ENCODE data around the gene PAPSS2.
"Not testable (repeated sequence)": the region's sequence is repeated elsewhere in the genome, so short reads cannot be mapped to it uniquely, and the experiment has no call there.

PAPSS2 gene

GRCh38 chr10:87706731-87707130 is 47.1 kb downstream of the PAPSS2 start:
- no peak for DNase-seq (ENCODE audit: low read depth)

GRCh38 chr10:87707254-87707653 is 47.6 kb downstream of the PAPSS2 start:
- DNase-seq (ENCODE audit: low read depth), result no peak

- no peak for DNase-seq (ENCODE audit: low read depth)
These were observed 53.4 kb downstream of the PAPSS2 start for GRCh38 chr10:87712913-87713616.

GRCh38 chr10:87713707-87714106 is 54.0 kb downstream of the PAPSS2 start:
- DNase-seq (ENCODE audit: low read depth), result no peak

GRCh38 chr10:87715552-87716347 is 56.1 kb downstream of the PAPSS2 start:
- DNase-seq (ENCODE audit: low read depth), result no peak

GRCh38 chr10:87716348-87716670 is 56.6 kb downstream of the PAPSS2 start:
- no peak for DNase-seq (ENCODE audit: low read depth)

GRCh38 chr10:87720665-87721064 is 61.0 kb downstream of the PAPSS2 start:
- no peak for DNase-seq (ENCODE audit: low read depth)

- no peak for DNase-seq (ENCODE audit: low read depth)
These were observed 62.1 kb downstream of the PAPSS2 start for GRCh38 chr10:87721781-87722180.

- no peak for DNase-seq (ENCODE audit: low read depth)
These were observed 63.0 kb downstream of the PAPSS2 start for GRCh38 chr10:87722716-87723115.

- no peak for DNase-seq (ENCODE audit: low read depth)
These were observed 63.8 kb downstream of the PAPSS2 start for GRCh38 chr10:87723500-87723899.

- DNase-seq (ENCODE audit: low read depth), result no peak
These were observed 65.1 kb downstream of the PAPSS2 start for GRCh38 chr10:87724789-87725188.

GRCh38 chr10:87729940-87730339 is 70.3 kb downstream of the PAPSS2 start:
- no peak for DNase-seq (ENCODE audit: low read depth)

GRCh38 chr10:87733081-87733480 is 73.4 kb downstream of the PAPSS2 start:
- no peak for DNase-seq (ENCODE audit: low read depth)

GRCh38 chr10:87734987-87735827 is 75.5 kb downstream of the PAPSS2 start:
- DNase-seq (ENCODE audit: low read depth), result no peak

GRCh38 chr10:87738253-87738652 is 78.6 kb downstream of the PAPSS2 start:
- not testable (repeated sequence) for DNase-seq (ENCODE audit: low read depth)

GRCh38 chr10:87739703-87740102 is 80.0 kb downstream of the PAPSS2 start:
- DNase-seq (ENCODE audit: low read depth), result no peak

- DNase-seq (ENCODE audit: low read depth), result no peak
These were observed 80.6 kb downstream of the PAPSS2 start for GRCh38 chr10:87740254-87740655.

- not testable (repeated sequence) for DNase-seq (ENCODE audit: low read depth)
These were observed 83.4 kb downstream of the PAPSS2 start for GRCh38 chr10:87742992-87743610.

GRCh38 chr10:87744606-87745005 is 84.9 kb downstream of the PAPSS2 start:
- no peak for DNase-seq (ENCODE audit: low read depth)

GRCh38 chr10:87746911-87747310 is 87.2 kb downstream of the PAPSS2 start:
- no peak for DNase-seq (ENCODE audit: low read depth)

GRCh38 chr10:87748244-87748643 is 88.6 kb downstream of the PAPSS2 start:
- not testable (repeated sequence) for DNase-seq (ENCODE audit: low read depth)

GRCh38 chr10:87750001-87750671 is 90.5 kb downstream of the PAPSS2 start:
- DNase-seq (ENCODE audit: low read depth), result no peak

Data from non-pigmented ciliary epithelial cell (primary cell).